ENCODE data around the gene LRMDA. TPM values are rescaled to one million over a fixed set of nuclear protein-coding genes. Genes with fewer than 3 reads are reported as not detected.

The LRMDA gene
- total RNA-seq, 1 experiment from 2014 or later, result 1.2 TPM

GRCh38 chr10:75836064-75836463 is 404.6 kb downstream of the LRMDA start:
- no peaks in the 10 kb centered on the region for H3K4me1 ChIP-seq (ENCODE audit: insufficient read depth, low read length)
- H3K4me2 ChIP-seq (ENCODE audit: low read length), result no peak overlapping the region
- H3K9ac ChIP-seq (ENCODE audit: low read length), result no peak overlapping the region
- DNase-seq (no peak), ATAC-seq (no peak)
- BruUV-seq (replicated peaks), result no TSS peak
- intact Hi-C loops (cut with micrococcal nuclease), result no loop called here
- no peaks in the 10 kb centered on the region for H3K36me3 ChIP-seq (ENCODE audit: low read depth, low read length)
- no peak overlapping the region for H3K4me3 ChIP-seq (ENCODE audit: low read length)
- no peaks in the 10 kb centered on the region for H3F3A ChIP-seq (ENCODE audit: low read length, unreplicated experiment)
- POLR2A ChIA-PET (ENCODE audit: unreplicated experiment), result no interaction called here
- H3K27me3 ChIP-seq (ENCODE audit: low read length), result peaks cover 53% of the 10 kb centered on the region
- TF ChIP-seq CTCF (conservative IDR thresholded peaks at IDR 0.05; ENCODE audit: low read depth, low read length) (no peak), EZH2phosphoT487 (IDR thresholded peaks at IDR 0.05; ENCODE audit: borderline replicate concordance, low read length) (no peak), EZH2 (IDR thresholded peaks at IDR 0.05; ENCODE audit: low read length, unreplicated experiment) (no peak)
- no peaks in the 10 kb centered on the region for H3K9me3 ChIP-seq (ENCODE audit: low read length)
- no peaks in the 10 kb centered on the region for H3K9me2 ChIP-seq (replicated peaks; ENCODE audit: low read length)
- CTCF ChIA-PET, result no interaction called here
- H3K79me2 ChIP-seq (ENCODE audit: low read length), result no peaks in the 10 kb centered on the region
- no peak overlapping the region for H2AFZ ChIP-seq (ENCODE audit: low read length)
- H4K20me1 ChIP-seq (ENCODE audit: low read length), result no peaks in the 10 kb centered on the region
- no peak overlapping the region for H3K27ac ChIP-seq (ENCODE audit: low read length)

- Histone ChIP-seq H3K27me3 (ENCODE audit: low read length) (peaks cover 59% of the 10 kb centered on the region), H4K20me1 (ENCODE audit: low read length) (no peaks in the 10 kb centered on the region), H3K4me2 (ENCODE audit: low read length) (no peak overlapping the region), H3K4me1 (ENCODE audit: insufficient read depth, low read length) (no peaks in the 10 kb centered on the region), H3K27ac (ENCODE audit: low read length) (no peak overlapping the region), H3K9me2 (replicated peaks; ENCODE audit: low read length) (no peaks in the 10 kb centered on the region), H3F3A (ENCODE audit: low read length, unreplicated experiment) (no peaks in the 10 kb centered on the region), H3K36me3 (ENCODE audit: low read depth, low read length) (no peaks in the 10 kb centered on the region), H3K9me3 (ENCODE audit: low read length) (no peaks in the 10 kb centered on the region), H3K9ac (ENCODE audit: low read length) (no peak overlapping the region), H3K79me2 (ENCODE audit: low read length) (no peaks in the 10 kb centered on the region), H3K4me3 (ENCODE audit: low read length) (no peak overlapping the region), H2AFZ (ENCODE audit: low read length) (no peak overlapping the region)
- ATAC-seq (no peak), DNase-seq (no peak)
- BruUV-seq (replicated peaks), result no TSS peak
- intact Hi-C loops (cut with micrococcal nuclease), result no loop called here
- TF ChIP-seq EZH2 (IDR thresholded peaks at IDR 0.05; ENCODE audit: low read length, unreplicated experiment) (no peak), EZH2phosphoT487 (IDR thresholded peaks at IDR 0.05; ENCODE audit: borderline replicate concordance, low read length) (no peak), CTCF (conservative IDR thresholded peaks at IDR 0.05; ENCODE audit: low read depth, low read length) (no peak)
- ChIA-PET CTCF (no interaction called here), POLR2A (ENCODE audit: unreplicated experiment) (no interaction called here)
Measured at GRCh38 chr10:75838486-75838885, 407.1 kb downstream of the LRMDA start.

GRCh38 chr10:75839020-75839419 is 407.6 kb downstream of the LRMDA start:
- Histone ChIP-seq H3K4me3 (ENCODE audit: low read length) (no peak overlapping the region), H3F3A (ENCODE audit: low read length, unreplicated experiment) (no peaks in the 10 kb centered on the region), H3K4me1 (ENCODE audit: insufficient read depth, low read length) (no peaks in the 10 kb centered on the region), H3K9me2 (replicated peaks; ENCODE audit: low read length) (no peaks in the 10 kb centered on the region), H3K9me3 (ENCODE audit: low read length) (no peaks in the 10 kb centered on the region), H3K9ac (ENCODE audit: low read length) (no peak overlapping the region), H3K36me3 (ENCODE audit: low read depth, low read length) (no peaks in the 10 kb centered on the region), H4K20me1 (ENCODE audit: low read length) (no peaks in the 10 kb centered on the region), H3K27me3 (ENCODE audit: low read length) (peaks cover 59% of the 10 kb centered on the region), H3K27ac (ENCODE audit: low read length) (no peak overlapping the region), H3K79me2 (ENCODE audit: low read length) (no peaks in the 10 kb centered on the region), H3K4me2 (ENCODE audit: low read length) (no peak overlapping the region), H2AFZ (ENCODE audit: low read length) (no peak overlapping the region)
- ChIA-PET CTCF (no interaction called here), POLR2A (ENCODE audit: unreplicated experiment) (no interaction called here)
- TF ChIP-seq CTCF (conservative IDR thresholded peaks at IDR 0.05; ENCODE audit: low read depth, low read length), result no peak
- TF ChIP-seq EZH2 (IDR thresholded peaks at IDR 0.05; ENCODE audit: low read length, unreplicated experiment), result no peak
- TF ChIP-seq EZH2phosphoT487 (IDR thresholded peaks at IDR 0.05; ENCODE audit: borderline replicate concordance, low read length), result no peak
- no TSS peak for BruUV-seq (replicated peaks)
- intact Hi-C loops (cut with micrococcal nuclease), result no loop called here
- DNase-seq (no peak), ATAC-seq (no peak)
